Activated CD4-positive, CD25-positive, alpha-beta regulatory T cell (primary cell): ENCODE results near the gene LCAT.
"Not testable (repeated sequence)": the region's sequence is repeated elsewhere in the genome, so short reads cannot be mapped to it uniquely, and the experiment has no call there.

Experiments
- DNase-seq, 4 experiments: peaks; one replicate each; lab custom pipeline; 2025; lab: John Stamatoyannopoulos, UW

The LCAT gene, protein sequence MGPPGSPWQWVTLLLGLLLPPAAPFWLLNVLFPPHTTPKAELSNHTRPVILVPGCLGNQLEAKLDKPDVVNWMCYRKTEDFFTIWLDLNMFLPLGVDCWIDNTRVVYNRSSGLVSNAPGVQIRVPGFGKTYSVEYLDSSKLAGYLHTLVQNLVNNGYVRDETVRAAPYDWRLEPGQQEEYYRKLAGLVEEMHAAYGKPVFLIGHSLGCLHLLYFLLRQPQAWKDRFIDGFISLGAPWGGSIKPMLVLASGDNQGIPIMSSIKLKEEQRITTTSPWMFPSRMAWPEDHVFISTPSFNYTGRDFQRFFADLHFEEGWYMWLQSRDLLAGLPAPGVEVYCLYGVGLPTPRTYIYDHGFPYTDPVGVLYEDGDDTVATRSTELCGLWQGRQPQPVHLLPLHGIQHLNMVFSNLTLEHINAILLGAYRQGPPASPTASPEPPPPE

DNA sequence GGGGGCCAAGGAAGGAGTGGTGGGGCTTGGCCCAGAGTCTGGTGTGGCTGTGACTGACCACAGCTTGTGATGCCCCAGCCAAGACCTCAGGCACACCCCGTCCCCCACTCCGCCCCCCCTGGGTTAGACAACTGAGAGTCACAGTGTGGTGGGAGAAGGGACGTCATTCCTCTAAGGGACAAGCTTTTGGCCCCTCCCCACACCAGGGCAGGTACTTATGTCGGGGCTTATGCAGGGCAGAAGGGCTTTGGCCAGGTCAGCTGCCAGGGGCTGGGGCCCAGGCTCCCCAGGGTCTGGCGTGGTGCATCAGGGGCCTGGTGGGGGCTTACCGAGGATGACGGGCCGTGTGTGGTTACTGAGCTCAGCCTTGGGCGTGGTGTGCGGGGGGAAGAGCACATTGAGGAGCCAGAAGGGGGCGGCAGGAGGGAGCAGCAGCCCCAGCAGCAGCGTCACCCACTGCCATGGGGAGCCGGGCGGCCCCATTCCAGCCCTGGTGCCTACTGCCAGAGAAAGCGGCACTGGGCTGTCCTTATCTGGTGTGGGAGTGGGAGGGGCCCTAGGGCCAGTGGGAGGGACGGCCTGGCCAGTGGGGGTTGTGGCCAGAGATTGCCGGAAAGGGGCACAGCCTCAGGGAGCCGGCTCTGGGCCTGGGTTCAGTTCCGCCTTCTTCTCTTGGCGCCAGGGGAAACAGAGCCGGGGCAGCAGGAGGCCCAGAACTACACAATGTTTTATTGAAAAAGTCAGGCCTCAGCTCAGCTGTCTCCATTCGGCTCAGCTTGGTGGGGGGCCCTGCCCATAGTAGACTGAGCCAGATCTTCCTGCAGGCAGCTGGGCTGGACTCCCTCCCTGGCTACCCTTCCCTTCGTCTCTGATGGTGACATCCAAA, at the start of gene LCAT:
LCAT (minus strand) TSS at position 502 of the 886 bp plus-strand sequence; CDS start at position 483, 19 bp downstream.
- no peak for DNase-seq

DNA sequence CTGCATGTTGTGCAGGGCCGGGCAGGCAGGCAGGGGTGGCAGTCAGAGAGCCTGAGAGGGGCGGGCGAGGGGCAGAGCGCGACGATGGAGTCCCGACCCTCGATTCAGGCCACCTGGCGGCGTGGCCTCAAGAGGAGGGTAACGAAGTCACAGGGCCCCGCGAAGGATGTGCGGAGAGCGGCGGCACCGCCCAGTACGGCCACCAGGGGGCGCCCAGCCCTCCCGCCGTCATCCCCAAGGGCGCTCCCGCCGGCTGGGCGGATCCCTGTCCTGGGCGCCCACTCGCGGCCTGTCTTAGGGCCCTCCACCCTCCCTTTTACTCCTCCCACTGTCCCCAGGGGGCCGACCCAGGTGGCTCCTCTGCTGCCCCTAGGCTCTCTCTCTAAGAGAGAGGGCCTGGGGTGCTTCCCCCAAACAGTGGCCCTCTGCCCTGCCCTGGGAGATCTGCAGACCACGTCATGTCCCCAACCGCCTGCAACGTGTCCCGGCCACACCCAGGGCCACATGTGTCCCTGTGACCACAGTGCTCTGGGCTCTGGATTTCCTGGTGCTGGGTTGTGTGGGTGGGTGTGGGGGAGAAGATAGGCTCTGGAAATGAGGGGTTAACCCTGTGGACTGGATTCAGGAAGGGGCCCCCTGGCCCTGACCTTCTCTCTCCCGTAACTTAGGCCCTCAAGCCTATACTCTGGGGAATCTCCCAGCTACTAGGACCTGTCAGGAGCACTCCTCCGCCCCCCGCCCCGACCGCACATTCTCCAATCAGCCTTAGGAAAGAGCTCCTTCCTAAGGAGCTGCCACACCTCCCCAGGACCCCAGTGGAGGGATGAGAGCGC, 49.5 kb upstream of the LCAT start:
- peak; percentile 65 to 70 (median 68) for DNase-seq

- no peak for DNase-seq
Observed at GRCh38 chr16:67992661-67993206, 48.8 kb upstream of the LCAT start.

GRCh38 chr16:67990018-67990386, 46.1 kb upstream of the LCAT start:
- no peak for DNase-seq

DNA sequence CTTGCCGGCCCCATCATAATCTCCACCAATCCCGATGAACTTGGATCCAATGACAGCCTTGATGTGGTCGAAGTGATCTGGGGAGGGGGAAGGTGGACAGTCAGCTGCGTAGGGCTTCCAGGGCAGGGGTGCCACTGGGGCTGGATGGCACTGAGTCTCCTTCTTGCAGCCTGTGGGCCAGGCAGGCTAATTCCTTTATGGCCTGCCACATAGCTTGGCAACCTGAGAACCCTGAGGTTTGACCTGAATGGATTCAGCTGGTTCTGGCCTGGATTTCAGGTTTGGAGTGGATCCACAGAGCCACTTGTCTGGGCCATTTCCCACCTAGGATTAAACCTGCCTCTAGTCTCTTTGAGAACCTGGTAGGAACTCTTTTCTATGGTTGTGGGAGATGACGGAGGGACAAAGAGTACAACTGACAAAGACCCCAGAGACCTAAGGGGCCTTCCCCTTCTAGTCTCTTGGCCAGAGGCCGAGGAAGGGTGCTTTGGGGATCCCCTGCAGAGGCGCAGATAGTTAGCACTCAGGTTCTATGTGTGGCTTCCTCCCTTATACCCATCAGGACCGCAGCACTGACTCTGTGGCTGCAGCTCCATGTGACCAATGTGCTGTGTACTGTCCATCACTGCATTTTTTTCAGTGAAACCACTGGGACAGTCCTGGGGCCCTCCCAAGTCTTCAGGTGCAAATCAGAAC, 45.5 kb upstream of the LCAT start:
- no peak for DNase-seq

DNA sequence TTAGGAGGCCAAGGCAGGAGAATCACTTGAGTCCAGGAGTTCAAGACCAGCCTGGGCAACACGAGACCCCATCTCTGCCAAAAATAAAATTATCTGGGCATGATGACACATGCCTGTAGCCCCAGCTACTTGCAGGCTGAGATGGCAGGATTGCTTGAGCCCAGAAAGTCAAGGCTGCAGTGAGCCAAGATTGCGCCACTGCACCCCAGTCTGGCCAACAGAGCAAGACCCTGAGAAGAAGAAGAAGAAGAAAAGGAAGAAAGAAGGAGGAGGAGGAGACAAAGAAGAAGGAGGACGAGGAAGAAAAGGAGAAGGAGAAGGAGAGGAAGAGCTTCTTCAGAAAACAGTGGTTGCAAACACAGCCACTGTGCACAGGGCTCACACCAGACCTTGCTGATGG, 44.8 kb upstream of the LCAT start:
- no peak for DNase-seq

DNA sequence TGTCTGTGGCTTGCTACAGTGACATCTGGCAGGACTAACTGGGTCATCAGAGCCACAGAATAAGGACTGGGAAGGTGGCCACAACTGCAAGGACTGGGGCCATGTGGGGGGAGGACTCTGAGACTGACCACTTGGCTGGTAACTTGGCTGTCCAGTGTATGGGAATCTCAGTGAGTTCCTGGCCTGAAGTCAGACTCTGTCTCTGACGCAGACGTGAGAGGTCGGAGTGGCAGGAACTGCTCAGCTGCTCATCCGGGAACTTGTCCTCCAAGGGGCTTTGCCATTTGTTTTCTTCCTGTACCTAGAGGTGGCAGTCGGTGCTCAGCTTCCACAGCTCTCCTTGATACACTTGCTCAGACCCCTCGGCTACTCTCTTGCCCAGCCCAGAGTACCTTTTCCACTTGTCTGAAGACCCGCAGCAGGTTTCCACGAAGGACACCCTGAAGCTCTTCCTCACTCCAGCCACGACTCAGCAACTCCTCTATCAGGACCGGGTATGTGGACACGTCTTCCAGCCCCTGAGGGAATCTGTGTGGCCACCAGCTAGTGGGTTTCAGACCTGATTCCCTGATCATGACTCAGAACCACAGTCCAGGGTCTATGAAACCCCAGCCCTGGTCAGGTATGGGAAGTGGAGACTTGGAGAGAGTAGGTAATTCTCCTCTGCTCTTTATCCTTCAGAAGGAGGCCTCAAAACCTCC, 43.7 kb upstream of the LCAT start:
- no peak for DNase-seq

DNA sequence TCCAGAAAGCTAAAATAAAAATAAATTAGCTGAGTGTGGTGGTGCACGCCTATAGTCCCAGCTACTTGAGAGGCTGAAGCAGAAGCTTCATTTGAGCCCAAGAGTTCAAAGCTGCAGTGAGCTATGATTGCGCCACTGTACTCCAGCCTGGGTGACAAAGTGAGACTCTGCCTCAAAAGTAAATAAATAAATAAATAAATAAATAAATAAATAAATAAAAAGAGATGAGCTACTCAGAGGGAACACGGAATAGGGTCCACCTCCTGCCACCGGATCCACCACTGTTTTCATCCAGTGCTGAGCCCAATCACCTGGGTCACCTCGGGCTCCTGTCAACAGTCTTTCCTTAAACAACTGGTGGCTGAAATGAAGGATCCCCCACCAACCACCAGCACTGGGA, 43.0 kb upstream of the LCAT start:
- DNase-seq, result no peak

GRCh38 chr16:67982011-67982696, 38.2 kb upstream of the LCAT start:
- DNase-seq, result no peak

DNA sequence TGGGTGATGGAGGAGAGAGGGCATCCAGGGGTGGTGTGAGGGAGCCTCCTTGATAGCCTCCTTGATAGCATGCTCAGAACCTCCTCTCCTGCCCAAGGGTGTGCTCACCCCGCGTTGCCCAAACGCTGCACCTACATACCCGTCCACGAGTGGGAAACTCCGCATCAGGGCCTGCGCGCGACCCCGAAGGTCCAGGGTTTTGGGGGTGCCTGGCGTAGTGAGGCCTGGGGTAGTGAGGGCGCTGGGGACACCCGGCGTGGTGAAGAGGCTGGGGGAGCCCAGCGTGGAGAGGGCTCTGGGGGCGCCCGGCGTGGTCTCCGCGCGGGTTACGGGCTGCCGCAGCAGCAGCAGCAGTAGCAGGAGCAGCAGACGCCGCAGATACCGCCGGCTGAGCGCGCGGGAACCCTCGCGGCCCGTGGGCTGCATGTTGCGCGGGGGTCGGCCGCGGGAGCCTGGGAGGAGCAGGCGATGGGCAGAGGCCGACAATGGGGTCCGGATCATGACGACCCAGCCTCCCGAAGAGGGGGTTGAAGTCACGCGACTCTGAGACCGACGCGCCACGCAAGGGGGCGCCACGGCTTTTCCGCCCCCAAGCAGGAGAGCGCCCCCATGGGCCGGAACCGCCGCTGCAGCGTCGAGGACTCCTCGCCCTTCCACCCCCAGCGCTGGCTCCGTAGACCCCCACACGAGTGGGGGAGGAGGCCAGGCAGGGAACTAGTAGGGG, 36.2 kb upstream of the LCAT start, which contains the start of gene DPEP3:
DPEP3 (minus strand) TSS at position 545 of the 724 bp plus-strand sequence; CDS start at position 426, 119 bp downstream.
- DNase-seq, result no peak

DNA sequence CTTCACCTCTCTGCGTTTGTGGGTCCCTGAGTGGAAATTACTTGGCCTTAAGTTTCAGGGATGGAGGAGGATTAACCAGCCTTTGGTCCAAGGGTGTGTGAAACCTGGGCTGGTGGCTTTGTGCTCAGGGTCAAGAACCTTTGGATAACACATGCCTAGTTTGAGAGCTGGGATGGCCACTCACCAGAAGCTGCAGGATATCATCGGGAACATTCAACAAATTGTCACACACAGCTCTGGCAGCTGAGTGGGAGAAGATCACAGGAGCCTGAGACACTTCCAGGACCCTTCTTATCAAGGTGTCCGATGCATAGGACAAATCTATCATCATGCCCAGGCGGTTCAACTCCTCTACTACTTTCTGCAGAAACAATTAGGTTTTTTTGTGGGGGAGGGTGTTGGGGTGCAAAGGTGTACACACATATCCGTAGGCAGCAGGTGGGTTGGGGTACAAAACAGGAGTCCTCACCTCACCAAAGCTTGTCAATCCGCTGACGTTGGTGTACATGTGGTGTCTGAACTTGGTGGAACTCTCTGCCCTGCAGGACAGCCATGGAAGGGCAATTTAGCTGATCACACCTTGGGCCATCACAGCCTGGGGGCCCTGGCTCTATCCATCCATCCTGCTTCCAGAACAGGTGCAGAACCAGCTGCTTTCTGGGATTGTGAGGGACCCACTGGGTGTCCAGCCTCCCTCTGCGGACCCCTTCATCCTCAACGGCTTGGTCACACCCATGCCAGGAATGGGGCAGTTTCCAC, 33.7 kb upstream of the LCAT start:
- no peak for DNase-seq

DNA sequence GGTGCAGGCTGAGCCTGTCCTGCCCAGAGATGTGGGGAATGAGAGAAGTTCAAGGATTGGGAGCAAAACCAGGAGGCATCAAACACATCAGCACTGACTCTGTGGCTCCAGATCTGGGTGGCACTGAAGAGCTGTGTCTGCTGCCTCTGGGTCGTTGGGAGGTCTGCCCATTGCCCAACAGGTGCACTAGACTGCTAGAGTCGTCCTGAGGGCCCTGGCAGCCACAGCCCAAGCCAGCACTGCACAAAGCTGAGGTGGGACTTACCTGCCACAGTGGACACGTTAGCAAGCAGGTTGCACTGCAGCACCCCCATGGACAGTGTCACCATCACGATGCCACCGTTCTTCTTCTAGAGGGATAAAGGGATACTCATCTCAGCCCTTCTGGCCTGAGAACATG, 33.1 kb upstream of the LCAT start:
- DNase-seq, result no peak

GRCh38 chr16:67976205-67976604, 32.3 kb upstream of the LCAT start:
- DNase-seq, result no peak

- no peak for DNase-seq
Observed at GRCh38 chr16:67975321-67976105, 31.6 kb upstream of the LCAT start.

DNA sequence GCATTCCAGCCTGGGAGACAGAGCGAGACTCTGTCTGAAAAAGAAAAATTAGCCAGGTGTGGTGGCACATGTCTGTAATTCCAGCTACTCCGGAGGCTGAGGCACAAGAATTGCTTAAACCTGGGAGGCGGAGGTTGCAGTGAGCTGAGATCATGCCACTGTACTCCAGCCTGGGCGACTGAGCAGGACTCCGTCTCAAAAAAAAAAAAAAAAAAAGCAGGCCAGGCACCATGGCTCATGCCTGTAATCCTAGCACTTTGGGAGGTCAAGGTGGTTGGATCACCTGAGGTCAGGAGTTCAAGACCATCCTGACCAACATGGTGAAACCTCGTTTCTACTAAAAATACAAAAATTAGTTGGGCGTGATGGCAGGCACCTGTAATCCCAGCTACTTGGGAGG, 28.4 kb upstream of the LCAT start:
- not testable (repeated sequence) for DNase-seq

DNA sequence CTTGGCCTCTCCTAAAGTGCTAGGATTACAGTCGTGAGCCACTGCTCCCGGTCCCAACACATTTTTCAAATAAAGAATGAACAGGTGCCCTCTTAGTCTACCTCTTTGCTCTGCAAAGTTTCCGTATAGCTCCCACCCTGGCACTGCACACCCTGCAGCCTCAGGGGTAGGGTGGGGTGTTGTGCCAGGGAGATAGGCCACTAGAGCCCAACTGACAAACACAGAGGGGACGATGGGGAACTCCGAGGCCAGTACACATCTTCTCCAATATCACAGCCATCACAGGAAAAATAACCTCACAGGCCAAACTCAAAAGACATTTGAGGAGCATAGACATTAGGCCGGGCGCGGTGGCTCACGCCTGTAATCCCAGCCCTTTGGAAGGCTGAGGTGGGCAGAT, 27.2 kb upstream of the LCAT start:
- no peak for DNase-seq

- DNase-seq, result no peak
Observed at GRCh38 chr16:67969254-67970039, 25.5 kb upstream of the LCAT start.
